ENCODE results near the gene SMAD6.

Gene SMAD6

DNA sequence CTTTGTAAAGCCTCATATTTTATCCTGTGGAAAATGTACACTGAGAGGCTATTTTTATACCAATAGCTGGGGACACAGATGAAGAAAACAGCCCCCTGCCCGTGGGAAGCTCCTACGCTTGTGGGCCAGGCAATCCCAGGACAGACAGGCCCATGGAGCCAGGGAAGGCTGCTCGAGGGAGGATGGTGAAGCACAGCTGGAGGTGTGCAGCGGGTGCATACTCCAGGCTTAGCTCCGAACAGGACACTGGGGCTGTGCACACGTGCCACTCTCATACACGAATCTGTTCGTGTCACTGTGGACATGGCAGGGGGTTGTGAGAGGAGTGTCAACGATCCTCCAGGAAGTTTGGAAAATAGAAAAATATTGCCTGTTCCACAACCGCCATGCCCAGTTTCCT lies 36.1 kb downstream of the SMAD6 start:
- Histone ChIP-seq H3K4me3 (ENCODE audit: low read depth, low read length) (no peak overlapping the region), H3K27me3 (ENCODE audit: insufficient read depth, low read depth, severe bottlenecking) (no peaks in the 10 kb centered on the region), H3K9me3 (ENCODE audit: severe bottlenecking) (no peaks in the 10 kb centered on the region), H3K36me3 (no peaks in the 10 kb centered on the region), H3K27ac (no peak overlapping the region)
- DNase-seq, result no peak
- no peak for TF ChIP-seq CTCF (IDR thresholded peaks at IDR 0.05; ENCODE audit: low read depth, low read length)

DNA sequence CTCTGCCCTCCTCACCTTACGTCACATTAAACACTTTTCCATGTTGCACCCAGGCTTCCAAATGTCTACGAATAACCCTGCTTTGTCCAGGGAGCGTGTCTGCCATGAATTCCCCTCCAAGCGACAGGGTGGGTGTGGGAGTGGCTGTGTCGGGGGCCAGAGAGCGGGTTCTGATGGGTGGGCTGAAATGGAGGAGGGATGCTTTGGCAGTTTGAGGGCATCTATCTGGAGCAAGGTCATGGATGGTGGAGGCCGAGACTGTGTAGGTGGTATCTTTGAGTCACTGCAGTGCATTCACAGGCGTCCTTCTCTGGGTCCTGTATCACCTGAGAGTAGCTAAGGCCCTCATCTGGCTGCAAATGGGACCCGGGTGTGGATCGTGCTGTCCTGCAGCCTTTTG lies 36.6 kb downstream of the SMAD6 start:
- no peak for DNase-seq

DNA sequence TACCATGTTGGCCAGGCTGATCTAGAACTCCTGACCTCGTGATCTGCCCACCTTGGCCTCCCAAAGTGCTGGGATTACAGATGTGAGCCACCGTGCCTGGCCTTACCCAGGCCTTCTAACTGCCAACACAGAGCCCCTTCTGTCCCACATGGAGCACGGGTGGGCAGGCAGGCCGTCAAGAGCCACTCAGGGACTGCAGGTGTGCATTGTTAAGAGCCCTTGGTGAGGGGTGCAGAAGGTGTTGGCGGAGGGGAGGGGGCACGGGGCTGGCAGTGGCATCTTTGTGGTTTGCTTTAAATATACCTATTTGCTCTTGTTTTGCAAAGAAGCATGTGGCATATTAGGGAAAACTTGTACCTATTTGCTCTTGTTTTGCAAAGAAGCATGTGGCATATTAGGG lies 37.3 kb downstream of the SMAD6 start:
- no peaks in the 10 kb centered on the region for H3K27me3 ChIP-seq (ENCODE audit: insufficient read depth, low read depth, severe bottlenecking)
- no peak for TF ChIP-seq CTCF (IDR thresholded peaks at IDR 0.05; ENCODE audit: low read depth, low read length)
- DNase-seq, result no peak
- H3K4me3 ChIP-seq (ENCODE audit: low read depth, low read length), result no peak overlapping the region
- H3K27ac ChIP-seq, result no peak overlapping the region
- H3K36me3 ChIP-seq, result no peaks in the 10 kb centered on the region
- H3K9me3 ChIP-seq (ENCODE audit: severe bottlenecking), result no peaks in the 10 kb centered on the region

More for the DNA sequence above, 36.6 kb downstream of the SMAD6 start:
- Histone ChIP-seq H3K27me3 (ENCODE audit: insufficient read depth, low read depth, severe bottlenecking) (no peaks in the 10 kb centered on the region), H3K36me3 (no peaks in the 10 kb centered on the region), H3K9me3 (ENCODE audit: severe bottlenecking) (no peaks in the 10 kb centered on the region), H3K27ac (no peak overlapping the region), H3K4me3 (ENCODE audit: low read depth, low read length) (no peak overlapping the region)
- no peak for TF ChIP-seq CTCF (IDR thresholded peaks at IDR 0.05; ENCODE audit: low read depth, low read length)

DNA sequence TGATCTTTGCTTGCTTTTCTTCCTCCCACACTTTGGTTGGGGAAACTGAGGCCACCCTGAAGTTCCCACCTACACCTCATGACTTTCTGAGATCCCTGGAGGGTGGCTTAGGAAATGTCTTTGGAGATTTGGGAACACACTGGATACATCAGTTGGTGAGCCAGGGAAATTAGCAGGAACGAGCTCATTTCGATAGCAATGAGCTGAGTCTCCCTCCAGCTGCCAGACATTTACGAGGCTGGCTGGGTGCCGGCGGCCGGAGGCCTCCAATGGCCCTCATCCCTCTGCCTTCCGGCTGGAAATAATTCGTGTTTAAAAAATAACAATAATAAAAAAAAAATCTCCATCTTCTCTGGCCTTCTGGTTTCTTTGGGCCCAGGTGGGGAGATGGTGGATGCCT lies 38.8 kb downstream of the SMAD6 start:
- DNase-seq, result no peak
- Histone ChIP-seq H3K27ac (no peak overlapping the region), H3K9me3 (ENCODE audit: severe bottlenecking) (no peaks in the 10 kb centered on the region), H3K4me3 (ENCODE audit: low read depth, low read length) (no peak overlapping the region), H3K27me3 (ENCODE audit: insufficient read depth, low read depth, severe bottlenecking) (no peaks in the 10 kb centered on the region), H3K36me3 (no peaks in the 10 kb centered on the region)
- no peak for TF ChIP-seq CTCF (IDR thresholded peaks at IDR 0.05; ENCODE audit: low read depth, low read length)

GRCh38 chr15:66741646-66742045 lies 39.6 kb downstream of the SMAD6 start:
- Histone ChIP-seq H3K9me3 (ENCODE audit: severe bottlenecking) (no peaks in the 10 kb centered on the region), H3K4me3 (ENCODE audit: low read depth, low read length) (no peak overlapping the region), H3K27me3 (ENCODE audit: insufficient read depth, low read depth, severe bottlenecking) (no peaks in the 10 kb centered on the region), H3K36me3 (no peaks in the 10 kb centered on the region), H3K27ac (no peak overlapping the region)
- no peak for TF ChIP-seq CTCF (IDR thresholded peaks at IDR 0.05; ENCODE audit: low read depth, low read length)
- DNase-seq, result no peak

DNA sequence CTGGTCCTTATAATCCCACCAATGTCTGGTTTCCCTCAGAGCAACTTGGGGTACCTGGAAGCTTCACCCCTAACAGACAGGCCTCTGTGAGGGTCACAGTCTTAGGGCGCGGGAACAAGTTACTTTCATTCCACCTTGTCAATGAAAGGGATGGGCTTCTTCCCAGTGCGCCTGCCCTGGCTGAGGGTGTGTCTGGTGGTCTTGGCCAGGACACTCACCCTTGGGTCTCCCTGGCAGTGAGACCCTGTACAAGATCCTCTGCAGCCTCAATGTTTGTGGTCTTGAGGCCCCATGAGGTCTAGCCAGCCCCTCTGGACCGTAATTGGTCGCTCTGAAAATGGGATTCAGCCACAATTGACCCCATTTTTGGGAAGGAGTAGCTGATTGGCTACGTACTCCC lies 40.2 kb downstream of the SMAD6 start:
- no peak for DNase-seq

More for the DNA sequence above, 40.2 kb downstream of the SMAD6 start:
- no peak overlapping the region for H3K27ac ChIP-seq
- no peaks in the 10 kb centered on the region for H3K27me3 ChIP-seq (ENCODE audit: insufficient read depth, low read depth, severe bottlenecking)
- H3K36me3 ChIP-seq, result no peaks in the 10 kb centered on the region
- H3K9me3 ChIP-seq (ENCODE audit: severe bottlenecking), result no peaks in the 10 kb centered on the region
- TF ChIP-seq CTCF (IDR thresholded peaks at IDR 0.05; ENCODE audit: low read depth, low read length), result no peak
- no peak overlapping the region for H3K4me3 ChIP-seq (ENCODE audit: low read depth, low read length)
